ENCODE data around the gene LRRTM4.
"Not testable (repeated sequence)": the region's sequence is repeated elsewhere in the genome, so short reads cannot be mapped to it uniquely, and the experiment has no call there.

Gene LRRTM4

GRCh38 chr2:77164021-77164420 is 358.2 kb downstream of the LRRTM4 start:
- not testable (repeated sequence) for DNase-seq (ENCODE audit: low read depth)

DNA sequence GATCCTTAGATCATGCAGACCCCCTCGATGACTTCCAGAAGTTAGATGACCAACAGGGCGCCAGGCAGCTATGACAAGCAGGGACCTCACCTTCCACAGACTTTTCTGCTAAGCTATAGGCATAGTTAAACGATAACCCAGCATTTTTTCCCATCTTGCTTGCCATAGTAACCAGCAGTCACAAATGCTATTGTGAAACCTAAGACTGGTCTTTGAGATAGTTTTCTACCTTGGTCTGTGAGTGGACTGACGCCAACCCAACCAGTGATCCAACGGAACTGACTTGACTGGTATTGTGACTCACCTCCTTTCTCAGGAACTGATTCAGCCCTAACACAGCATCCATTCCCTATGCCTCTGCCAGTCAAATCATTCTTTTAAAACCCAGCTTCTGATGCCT is 361.2 kb downstream of the LRRTM4 start:
- no peak for DNase-seq (ENCODE audit: low read depth)

- no peak for DNase-seq (ENCODE audit: low read depth)
These were observed 365.6 kb downstream of the LRRTM4 start for GRCh38 chr2:77156599-77156998.

GRCh38 chr2:77155511-77155910 is 366.7 kb downstream of the LRRTM4 start:
- no peak for DNase-seq (ENCODE audit: low read depth)

- DNase-seq (ENCODE audit: low read depth), result no peak
These were observed 372.6 kb downstream of the LRRTM4 start for GRCh38 chr2:77149565-77149964.

DNA sequence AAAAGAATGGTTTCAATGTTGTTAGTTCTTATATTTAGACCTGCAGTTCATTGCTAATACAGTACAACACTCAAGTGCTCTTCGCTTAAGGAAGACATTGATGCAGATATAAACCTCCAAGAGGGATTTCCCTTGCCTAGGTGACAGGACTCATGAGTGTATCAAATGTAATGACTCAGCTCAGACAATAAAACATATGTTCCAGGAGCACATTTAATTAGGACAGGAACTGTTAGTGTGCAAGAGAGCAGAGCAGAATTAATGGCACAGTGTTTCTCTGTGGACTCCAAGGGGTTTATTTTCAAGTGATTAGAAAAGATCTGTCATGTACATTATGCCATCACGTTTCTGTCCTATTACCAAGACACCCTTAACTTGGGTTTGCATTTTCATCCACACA is 375.0 kb downstream of the LRRTM4 start:
- no peak for DNase-seq (ENCODE audit: low read depth)

GRCh38 chr2:77144772-77145171 is 377.4 kb downstream of the LRRTM4 start:
- DNase-seq (ENCODE audit: low read depth), result no peak

DNA sequence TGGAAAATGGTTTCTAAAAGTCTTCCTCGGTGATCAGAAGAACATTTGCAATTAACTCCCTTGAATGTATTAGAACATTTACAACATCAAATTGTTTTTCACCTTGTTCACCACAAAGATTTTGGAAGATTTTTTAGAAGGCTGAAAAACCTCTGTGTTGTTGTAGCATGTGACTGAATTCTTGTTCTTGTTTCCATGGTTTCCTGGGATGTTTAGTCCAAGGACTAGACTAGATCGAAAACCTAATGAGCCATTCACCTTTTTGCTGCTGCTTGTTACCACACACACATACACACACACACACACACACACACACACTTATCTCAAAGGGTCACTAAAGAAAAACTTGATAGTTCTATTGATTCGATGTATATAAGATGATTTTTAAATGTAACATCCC is 380.0 kb downstream of the LRRTM4 start:
- DNase-seq (ENCODE audit: low read depth), result no peak

DNA sequence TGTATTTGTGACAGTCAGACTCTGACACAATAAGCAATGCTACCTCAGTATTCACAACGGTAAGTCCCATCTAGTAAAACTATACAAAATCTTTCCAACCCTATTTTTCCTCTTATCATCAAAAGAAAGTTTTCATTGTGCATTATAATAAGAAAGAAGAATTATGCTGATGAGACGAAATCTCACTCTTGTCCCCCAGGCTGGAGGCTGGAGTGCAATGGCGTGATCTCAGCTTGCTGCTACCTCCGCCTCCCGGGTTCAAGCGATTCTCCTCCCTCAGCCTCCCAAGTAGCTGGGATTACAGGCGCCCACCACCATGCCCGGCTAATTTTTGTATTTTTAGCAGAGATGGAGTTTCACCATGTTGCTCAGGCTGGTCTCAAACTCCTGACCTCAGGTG is 393.7 kb downstream of the LRRTM4 start:
- DNase-seq (ENCODE audit: low read depth), result not testable (repeated sequence)

GRCh38 chr2:77127345-77127744 is 394.8 kb downstream of the LRRTM4 start:
- DNase-seq (ENCODE audit: low read depth), result no peak

GRCh38 chr2:77121518-77121917 is 400.7 kb downstream of the LRRTM4 start:
- no peak for DNase-seq (ENCODE audit: low read depth)

DNA sequence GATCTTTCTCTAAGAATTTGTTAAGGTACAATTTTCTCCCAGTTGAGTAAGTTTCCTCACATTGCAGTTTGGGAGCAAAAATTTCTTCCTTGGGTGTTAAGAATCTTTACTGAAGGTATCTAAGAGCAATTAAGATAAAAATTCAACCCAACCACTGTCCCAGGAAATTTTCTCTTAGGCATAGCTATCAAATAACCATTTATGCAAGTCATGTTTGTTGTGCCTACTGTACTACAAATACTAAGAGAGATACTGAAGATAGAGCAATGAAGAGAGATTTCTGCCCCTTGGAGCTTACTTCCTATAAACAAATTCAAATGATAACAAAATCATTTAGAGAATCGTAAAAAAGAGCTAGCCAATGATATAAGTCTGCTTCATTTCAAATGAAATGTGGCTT is 402.8 kb downstream of the LRRTM4 start:
- DNase-seq (ENCODE audit: low read depth), result no peak

DNA sequence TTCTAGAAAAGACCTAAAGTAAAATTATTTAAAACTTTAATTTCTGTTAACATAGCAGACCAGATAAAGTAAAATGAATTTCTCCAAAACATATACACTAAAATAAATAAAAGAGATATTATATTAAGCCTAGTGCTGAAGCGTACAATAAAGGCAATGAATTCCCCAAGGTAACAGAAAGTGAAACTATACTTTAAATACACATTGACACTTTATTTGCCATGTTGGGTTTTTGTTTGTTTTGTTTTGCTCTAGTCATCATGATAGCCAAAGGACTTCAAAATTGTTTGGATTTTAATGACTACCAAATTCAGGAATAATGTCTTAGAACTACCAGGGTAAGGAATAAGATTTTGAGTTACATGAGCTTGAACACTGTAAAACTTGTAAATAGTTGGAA is 413.3 kb downstream of the LRRTM4 start:
- no peak for DNase-seq (ENCODE audit: low read depth)

GRCh38 chr2:77105008-77105407 is 417.2 kb downstream of the LRRTM4 start:
- DNase-seq (ENCODE audit: low read depth), result no peak

DNA sequence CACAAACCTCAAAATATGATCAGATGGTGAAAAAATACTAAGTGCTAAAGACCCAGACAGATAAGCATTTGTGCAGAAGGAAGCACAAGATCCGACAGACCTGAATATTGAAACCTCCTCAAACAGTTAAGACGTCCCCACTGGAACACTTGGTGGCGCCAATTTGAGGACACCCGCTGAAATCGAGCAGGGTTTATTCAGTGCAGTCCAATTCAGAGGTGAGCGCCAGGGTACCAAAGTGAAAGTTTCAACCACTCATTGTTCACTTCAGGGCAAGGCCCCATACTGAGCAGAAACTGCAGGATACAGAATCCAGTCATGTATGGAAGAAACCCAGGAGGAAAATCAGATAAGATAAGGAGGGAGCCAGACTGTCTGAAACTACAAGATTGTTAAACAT is 417.6 kb downstream of the LRRTM4 start:
- no peak for DNase-seq (ENCODE audit: low read depth)

DNA sequence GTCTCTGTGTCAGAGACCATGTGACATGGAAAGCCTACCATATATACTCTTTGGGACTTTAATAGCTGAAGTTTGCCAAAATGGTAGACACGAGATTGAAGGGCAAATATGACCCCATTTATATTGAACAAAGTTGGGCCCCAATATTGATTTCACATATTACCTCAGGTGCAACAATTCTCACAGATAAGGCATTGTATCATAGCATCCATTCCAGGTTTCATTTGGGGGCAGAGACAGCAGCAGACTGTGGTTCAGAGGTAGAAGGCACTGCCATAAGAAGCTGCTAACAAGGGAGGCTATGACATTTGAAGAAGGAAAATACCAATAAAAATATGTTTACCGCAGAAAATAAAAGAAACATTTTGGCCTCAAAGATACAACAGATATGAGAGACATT is 419.2 kb downstream of the LRRTM4 start:
- DNase-seq (ENCODE audit: low read depth), result no peak

- no peak for DNase-seq (ENCODE audit: low read depth)
These were observed 420.3 kb downstream of the LRRTM4 start for GRCh38 chr2:77101796-77102452.

- DNase-seq (ENCODE audit: low read depth), result no peak
These were observed 422.2 kb downstream of the LRRTM4 start for GRCh38 chr2:77099961-77100360.

DNA sequence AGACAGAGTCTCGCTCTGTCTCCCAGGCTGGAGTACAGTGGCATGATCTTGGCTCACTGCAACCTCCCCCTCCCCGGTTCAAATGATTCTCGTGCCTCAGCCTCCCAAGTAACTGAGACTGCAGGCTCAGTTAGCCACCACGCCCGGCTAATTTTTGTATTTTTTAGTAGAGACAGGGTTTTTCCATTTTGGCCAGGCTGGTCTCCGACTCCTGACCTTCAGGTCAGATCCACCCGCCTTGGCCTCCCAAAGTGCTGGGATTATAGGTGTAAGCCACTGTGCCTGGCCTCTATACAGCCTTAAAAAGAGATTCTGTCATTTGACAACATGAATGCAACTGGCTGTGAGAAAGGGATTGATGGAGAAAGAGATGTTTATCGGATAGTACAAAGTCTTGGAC is 426.7 kb downstream of the LRRTM4 start:
- not testable (repeated sequence) for DNase-seq (ENCODE audit: low read depth)

- DNase-seq (ENCODE audit: low read depth), result no peak
These were observed 427.1 kb downstream of the LRRTM4 start for GRCh38 chr2:77095096-77095495.

- not testable (repeated sequence) for DNase-seq (ENCODE audit: low read depth)
These were observed 433.8 kb downstream of the LRRTM4 start for GRCh38 chr2:77088424-77088823.

- no peak for DNase-seq (ENCODE audit: low read depth)
These were observed 434.2 kb downstream of the LRRTM4 start for GRCh38 chr2:77087987-77088414.

- DNase-seq (ENCODE audit: low read depth), result no peak
These were observed 435.7 kb downstream of the LRRTM4 start for GRCh38 chr2:77086478-77086877.

DNA sequence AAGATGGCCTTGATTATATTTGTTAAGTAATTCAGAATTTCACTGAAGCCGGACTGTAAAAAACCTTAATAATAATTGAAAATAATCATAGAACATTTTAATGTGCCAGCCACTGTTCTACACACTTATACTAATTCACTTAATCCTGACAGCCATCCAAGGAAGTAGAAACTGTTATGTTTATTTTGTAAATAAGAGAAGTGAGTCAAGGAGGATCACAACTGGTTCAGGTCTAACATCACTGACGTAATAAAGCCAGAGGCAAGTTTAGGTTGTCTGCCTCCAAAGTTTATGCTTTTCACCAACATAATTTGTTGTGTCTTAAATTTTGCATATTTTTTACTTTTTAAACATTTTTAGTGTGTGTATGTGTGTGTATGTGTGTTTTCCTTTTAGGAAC is 436.1 kb downstream of the LRRTM4 start:
- DNase-seq (ENCODE audit: low read depth), result no peak

DNA sequence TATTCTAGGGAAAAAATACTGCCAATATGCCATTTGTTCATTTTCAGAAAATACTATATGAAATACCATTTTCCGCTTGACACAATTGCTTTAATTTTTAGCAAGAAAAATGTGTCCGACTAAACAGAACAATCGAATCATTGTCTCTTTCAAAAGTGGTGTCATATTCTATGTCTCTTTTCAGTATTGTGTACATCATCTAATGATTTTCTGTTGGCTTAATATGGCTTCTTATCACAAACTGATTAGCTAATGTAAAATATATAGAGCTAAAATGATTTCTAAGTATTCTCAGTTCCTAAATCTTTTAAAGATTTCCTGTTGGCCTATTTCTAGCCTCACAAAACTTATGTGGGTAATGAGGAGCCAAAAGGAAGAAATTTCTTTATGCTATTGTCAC is 436.6 kb downstream of the LRRTM4 start:
- DNase-seq (ENCODE audit: low read depth), result no peak
